ENCODE data around the gene OBP2B. TPM values are rescaled to one million over a fixed set of nuclear protein-coding genes. Genes with fewer than 3 reads are reported as not detected.
"Not testable (repeated sequence)": the region's sequence is repeated elsewhere in the genome, so short reads cannot be mapped to it uniquely, and the experiment has no call there.

The OBP2B gene
- total RNA-seq, 1 donor from 2014 or later: not detected

GRCh38 chr9:133208171-133208879 is 725 bp downstream of the OBP2B start:
- H3K36me3 ChIP-seq (ENCODE audit: control insufficient read depth in 3 of 3, insufficient read depth in 3 of 3, low read length in 3 of 3); H3K4me3 ChIP-seq (ENCODE audit: low read length in 3 of 3); H3K9ac ChIP-seq (ENCODE audit: low read depth in 1 of 3, low read length in 3 of 3); H3K27ac ChIP-seq (ENCODE audit: low read depth, low read length); H3K9me3 ChIP-seq (ENCODE audit: control insufficient read depth in 3 of 3, low read length in 3 of 3); H3K4me1 ChIP-seq (ENCODE audit: control insufficient read depth in 3 of 3, insufficient read depth in 3 of 3, low read length in 3 of 3): not testable (repeated sequence)
- peaks cover 17 to 40% (median 22%) of the 10 kb centered on the region in 3 donors for H3K27me3 ChIP-seq (ENCODE audit: control insufficient read depth in 3 of 3, insufficient read depth in 3 of 3, low read length in 3 of 3)

GRCh38 chr9:133207540-133208170 is 1.4 kb downstream of the OBP2B start:
- Histone ChIP-seq H3K9me3 (ENCODE audit: control insufficient read depth in 3 of 3, low read length in 3 of 3) (peaks cover 0 to 4% (median 0%) of the 10 kb centered on the region in 3 donors), H3K4me1 (ENCODE audit: control insufficient read depth in 3 of 3, insufficient read depth in 3 of 3, low read length in 3 of 3) (no peaks in the 10 kb centered on the region), H3K27me3 (ENCODE audit: control insufficient read depth in 3 of 3, insufficient read depth in 3 of 3, low read length in 3 of 3) (peaks cover 21 to 45% (median 22%) of the 10 kb centered on the region in 3 donors), H3K27ac (ENCODE audit: low read depth, low read length) (no peak overlapping the region), H3K9ac (ENCODE audit: low read depth in 1 of 3, low read length in 3 of 3) (no peak overlapping the region), H3K36me3 (ENCODE audit: control insufficient read depth in 3 of 3, insufficient read depth in 3 of 3, low read length in 3 of 3) (no peaks in the 10 kb centered on the region), H3K4me3 (ENCODE audit: low read length in 3 of 3) (no peak overlapping the region)

- Histone ChIP-seq H3K27ac (ENCODE audit: low read depth, low read length) (no peak overlapping the region), H3K27me3 (ENCODE audit: control insufficient read depth in 3 of 3, insufficient read depth in 3 of 3, low read length in 3 of 3) (peaks cover 24 to 45% (median 24%) of the 10 kb centered on the region in 3 donors), H3K9me3 (ENCODE audit: control insufficient read depth in 3 of 3, low read length in 3 of 3) (peaks cover 0 to 4% (median 0%) of the 10 kb centered on the region in 3 donors), H3K36me3 (ENCODE audit: control insufficient read depth in 3 of 3, insufficient read depth in 3 of 3, low read length in 3 of 3) (no peaks in the 10 kb centered on the region), H3K4me1 (ENCODE audit: control insufficient read depth in 3 of 3, insufficient read depth in 3 of 3, low read length in 3 of 3) (no peaks in the 10 kb centered on the region), H3K4me3 (ENCODE audit: low read length in 3 of 3) (no peak overlapping the region), H3K9ac (ENCODE audit: low read depth in 1 of 3, low read length in 3 of 3) (no peak overlapping the region)
These were observed 2.0 kb downstream of the OBP2B start for GRCh38 chr9:133207021-133207531.

- no peaks in the 10 kb centered on the region for H3K36me3 ChIP-seq (ENCODE audit: control insufficient read depth in 3 of 3, insufficient read depth in 3 of 3, low read length in 3 of 3)
- no peak overlapping the region for H3K27ac ChIP-seq (ENCODE audit: low read depth, low read length)
- no peak overlapping the region for H3K4me3 ChIP-seq (ENCODE audit: low read length in 3 of 3)
- peaks cover 0 to 1% (median 0%) of the 10 kb centered on the region in 3 donors for H3K9me3 ChIP-seq (ENCODE audit: control insufficient read depth in 3 of 3, low read length in 3 of 3)
- H3K9ac ChIP-seq (ENCODE audit: low read depth in 1 of 3, low read length in 3 of 3): no peak overlapping the region
- H3K4me1 ChIP-seq (ENCODE audit: control insufficient read depth in 3 of 3, insufficient read depth in 3 of 3, low read length in 3 of 3): no peaks in the 10 kb centered on the region
- H3K27me3 ChIP-seq (ENCODE audit: control insufficient read depth in 3 of 3, insufficient read depth in 3 of 3, low read length in 3 of 3): peaks cover 23 to 45% (median 30%) of the 10 kb centered on the region in 3 donors
These were observed 2.8 kb downstream of the OBP2B start for GRCh38 chr9:133205996-133206931.

GRCh38 chr9:133205481-133205887 is 3.6 kb downstream of the OBP2B start:
- H3K9ac ChIP-seq (ENCODE audit: low read depth in 1 of 3, low read length in 3 of 3); H3K4me3 ChIP-seq (ENCODE audit: low read length in 3 of 3); H3K27ac ChIP-seq (ENCODE audit: low read depth, low read length); H3K9me3 ChIP-seq (ENCODE audit: control insufficient read depth in 3 of 3, low read length in 3 of 3); H3K4me1 ChIP-seq (ENCODE audit: control insufficient read depth in 3 of 3, insufficient read depth in 3 of 3, low read length in 3 of 3); H3K36me3 ChIP-seq (ENCODE audit: control insufficient read depth in 3 of 3, insufficient read depth in 3 of 3, low read length in 3 of 3): not testable (repeated sequence)
- peaks cover 16 to 42% (median 28%) of the 10 kb centered on the region in 3 donors for H3K27me3 ChIP-seq (ENCODE audit: control insufficient read depth in 3 of 3, insufficient read depth in 3 of 3, low read length in 3 of 3)

GRCh38 chr9:133204993-133205336 is 4.1 kb downstream of the OBP2B start:
- Histone ChIP-seq H3K36me3 (ENCODE audit: control insufficient read depth in 3 of 3, insufficient read depth in 3 of 3, low read length in 3 of 3) (no peaks in the 10 kb centered on the region), H3K9ac (ENCODE audit: low read depth in 1 of 3, low read length in 3 of 3) (no peak overlapping the region), H3K4me1 (ENCODE audit: control insufficient read depth in 3 of 3, insufficient read depth in 3 of 3, low read length in 3 of 3) (no peaks in the 10 kb centered on the region), H3K27me3 (ENCODE audit: control insufficient read depth in 3 of 3, insufficient read depth in 3 of 3, low read length in 3 of 3) (peaks cover 20 to 43% (median 28%) of the 10 kb centered on the region in 3 donors), H3K9me3 (ENCODE audit: control insufficient read depth in 3 of 3, low read length in 3 of 3) (no peaks in the 10 kb centered on the region), H3K4me3 (ENCODE audit: low read length in 3 of 3) (no peak overlapping the region), H3K27ac (ENCODE audit: low read depth, low read length) (no peak overlapping the region)

GRCh38 chr9:133204335-133204992 is 4.6 kb downstream of the OBP2B start:
- no peaks in the 10 kb centered on the region for H3K36me3 ChIP-seq (ENCODE audit: control insufficient read depth in 3 of 3, insufficient read depth in 3 of 3, low read length in 3 of 3)
- no peak overlapping the region for H3K9ac ChIP-seq (ENCODE audit: low read depth in 1 of 3, low read length in 3 of 3)
- H3K4me3 ChIP-seq (ENCODE audit: low read length in 3 of 3): no peak overlapping the region
- no peaks in the 10 kb centered on the region for H3K9me3 ChIP-seq (ENCODE audit: control insufficient read depth in 3 of 3, low read length in 3 of 3)
- H3K4me1 ChIP-seq (ENCODE audit: control insufficient read depth in 3 of 3, insufficient read depth in 3 of 3, low read length in 3 of 3): no peaks in the 10 kb centered on the region
- no peak overlapping the region for H3K27ac ChIP-seq (ENCODE audit: low read depth, low read length)
- H3K27me3 ChIP-seq (ENCODE audit: control insufficient read depth in 3 of 3, insufficient read depth in 3 of 3, low read length in 3 of 3): peaks cover 24 to 43% (median 30%) of the 10 kb centered on the region in 3 donors

GRCh38 chr9:133203506-133204075 is 5.5 kb downstream of the OBP2B start:
- no peaks in the 10 kb centered on the region for H3K36me3 ChIP-seq (ENCODE audit: control insufficient read depth in 3 of 3, insufficient read depth in 3 of 3, low read length in 3 of 3)
- H3K9ac ChIP-seq (ENCODE audit: low read depth in 1 of 3, low read length in 3 of 3): no peak overlapping the region
- no peaks in the 10 kb centered on the region for H3K9me3 ChIP-seq (ENCODE audit: control insufficient read depth in 3 of 3, low read length in 3 of 3)
- H3K27ac ChIP-seq (ENCODE audit: low read depth, low read length): no peak overlapping the region
- H3K4me3 ChIP-seq (ENCODE audit: low read length in 3 of 3): no peak overlapping the region
- no peaks in the 10 kb centered on the region for H3K4me1 ChIP-seq (ENCODE audit: control insufficient read depth in 3 of 3, insufficient read depth in 3 of 3, low read length in 3 of 3)
- peaks cover 27 to 40% (median 35%) of the 10 kb centered on the region in 3 donors for H3K27me3 ChIP-seq (ENCODE audit: control insufficient read depth in 3 of 3, insufficient read depth in 3 of 3, low read length in 3 of 3)

- no peak overlapping the region for H3K4me3 ChIP-seq (ENCODE audit: low read length in 3 of 3)
- no peaks in the 10 kb centered on the region for H3K36me3 ChIP-seq (ENCODE audit: control insufficient read depth in 3 of 3, insufficient read depth in 3 of 3, low read length in 3 of 3)
- no peak overlapping the region for H3K9ac ChIP-seq (ENCODE audit: low read depth in 1 of 3, low read length in 3 of 3)
- no peak overlapping the region for H3K27ac ChIP-seq (ENCODE audit: low read depth, low read length)
- no peaks in the 10 kb centered on the region for H3K9me3 ChIP-seq (ENCODE audit: control insufficient read depth in 3 of 3, low read length in 3 of 3)
- peaks cover 27 to 40% (median 35%) of the 10 kb centered on the region in 3 donors for H3K27me3 ChIP-seq (ENCODE audit: control insufficient read depth in 3 of 3, insufficient read depth in 3 of 3, low read length in 3 of 3)
- no peaks in the 10 kb centered on the region for H3K4me1 ChIP-seq (ENCODE audit: control insufficient read depth in 3 of 3, insufficient read depth in 3 of 3, low read length in 3 of 3)
These were observed 6.2 kb downstream of the OBP2B start for GRCh38 chr9:133202688-133203453.

Data from skeletal muscle tissue (tissue), 4 donors.